Psoas muscle (tissue), 8 donors: Measurements from ENCODE around the gene MUC20. TPM values are rescaled to one million over a fixed set of nuclear protein-coding genes. Genes with fewer than 3 reads are reported as not detected.
A peak's percentile ranks its signal among the peaks of the same experiment; 100 is the strongest.

Source experiments
- ATAC-seq, 4 donors: fragments of 200-7000 bp; cut with Tn5 transposase; one replicate each; pipeline ENCODE4 v1.9.1; 2020; ENCODE audit warnings: moderate library complexity in 3 of 4, mild to moderate bottlenecking in 2 of 4
- DNase-seq, 2 donors: peaks; one replicate each; pipeline ENCODE4 v3.0.0-alpha.2; 2020
- H3K27ac ChIP-seq: fragments of 200-600 bp; one replicate; pipeline ENCODE4 v1.8.0; 2022
- H3K27me3 ChIP-seq, 3 donors: fragments of 200-600 bp in 1 of 3; one replicate each; pipeline versions ENCODE4 v1.6.1 to v1.8.0; 2013 to 2022; ENCODE audit warnings: low read length in 2 of 3, mild to moderate bottlenecking in 2 of 3, moderate library complexity in 1 of 3; ENCODE audit not compliant: insufficient read depth in 3 of 3
- H3K36me3 ChIP-seq, 2 donors: fragments of 200-600 bp in 1 of 2; one replicate each; pipeline versions ENCODE4 v1.6.1 to v1.8.0; 2013 to 2022; ENCODE audit warnings: low read depth in 1 of 2, mild to moderate bottlenecking in 1 of 2, moderate library complexity in 1 of 2; ENCODE audit not compliant: insufficient read depth in 1 of 2
- H3K4me1 ChIP-seq: fragments of 200-600 bp; one replicate; pipeline ENCODE4 v1.8.0; 2022
- H3K4me3 ChIP-seq: fragments of 200-600 bp; one replicate; pipeline ENCODE4 v1.8.0; 2022; ENCODE audit warnings: mild to moderate bottlenecking
- H3K9me3 ChIP-seq: fragments of 200-600 bp; one replicate; pipeline ENCODE4 v1.8.0; 2022
- CTCF ChIP-seq: fragments of 200-600 bp; IDR thresholded peaks from one replicate; pipeline ENCODE4 v1.8.0; 2022; ENCODE audit warnings: antibody characterized with exemption
- WGBS, 3 donors: extraction: QIAGEN DNeasy Blood & Tissue Kit; methylation state at CpG; one replicate each; pipeline versions ENCODE4 v1.1.6 to v1.1.7; 2013; 5-methylcytosine and 5-hydroxymethylcytosine counted together
- intact Hi-C, 2 donors: fragments of 100-400 bp; cut with DNase I; formaldehyde crosslinking; loops; one replicate each; pipeline versions ENCODE4 v1.11.0 to v1.14.2; 2022
- polyA plus RNA-seq, 3 donors: library from polyadenylated mRNA; stranded (reverse); fragments of 200-250 nt; gene quantifications; one replicate each; pipeline ENCODE4 v1.2.3, GENCODE V29; 2013
- total RNA-seq, 4 donors: library from RNA; stranded (reverse); fragmentation: NEBNext Ultra II Directional in 2 of 4; extraction: Animal tissue kit (Norgen Biotek cat#: 25700) in 2 of 4; gene quantifications; one replicate each; pipeline versions ENCODE4 v1.2.1 to v1.2.4, GENCODE V29; 2021 to 2023
- donor health status: healthy with polysubstance abuse.
- donor health status: DM: no; HTN: no; CAD: no; lungs with moderate emphysema.
- donor health status: Bipolar disorder and iron deficiency.
- donor health status: healthy.
- donor health status: DM: yes; HTN: yes; CAD: no.
- donor health status: DM: no; HTN: no; CAD: no.
- donor health status: DM: no; HTN: no; CAD: no.
- donor health status: DM: yes; HTN: yes; CAD: no.

The MUC20 gene
- total and polyA plus RNA-seq, 7 donors, result 1.3 to 3.9 (median 1.5) TPM

- no peak overlapping the region for H3K27ac ChIP-seq
- no peak for ATAC-seq
- H3K4me3 ChIP-seq, result no peak overlapping the region
- H3K36me3 ChIP-seq, result peaks cover 8 to 75% of the 10 kb centered on the region in 2 donors
- intact Hi-C loops, result no loop called here
- no peak for DNase-seq
- peaks cover 15% of the 10 kb centered on the region for H3K4me1 ChIP-seq
- H3K9me3 ChIP-seq, result no peaks in the 10 kb centered on the region
- H3K27me3 ChIP-seq, result no peaks in the 10 kb centered on the region
- WGBS, 3 donors, result 89 to 92% (median 90%) methylated on average over 27 to 31 of the region's 31 CpGs
- no peak for TF ChIP-seq CTCF
These were observed 24.0 kb upstream of the MUC20 start for GRCh38 chr3:195696632-195697278.

- ATAC-seq (peak; percentile 47 to 70 (median 56)), DNase-seq (no peak)
- peaks cover 15% of the 10 kb centered on the region for H3K4me1 ChIP-seq
- WGBS, 3 donors, result 55 to 59% (median 56%) methylated on average over 11 of the region's 11 CpGs
- H3K36me3 ChIP-seq, result peaks cover 8 to 65% of the 10 kb centered on the region in 2 donors
- H3K27me3 ChIP-seq, result no peaks in the 10 kb centered on the region
- H3K4me3 ChIP-seq, result no peak overlapping the region
- intact Hi-C loops, result no loop called here
- TF ChIP-seq CTCF, result no peak
- peak overlapping the region; percentile 38 for H3K27ac ChIP-seq
- no peaks in the 10 kb centered on the region for H3K9me3 ChIP-seq
These were observed 23.0 kb upstream of the MUC20 start for GRCh38 chr3:195697582-195698324.

- Histone ChIP-seq H3K4me1 (peaks cover 15% of the 10 kb centered on the region), H3K27ac (peak overlapping the region; percentile 38), H3K4me3 (no peak overlapping the region), H3K27me3 (no peaks in the 10 kb centered on the region), H3K9me3 (no peaks in the 10 kb centered on the region), H3K36me3 (peaks cover 8 to 60% of the 10 kb centered on the region in 2 donors)
- TF ChIP-seq CTCF, result no peak
- ATAC-seq (peak in 3 of 4 donors; percentile 8 to 16 (median 9)), DNase-seq (no peak)
- WGBS, 3 donors, result 80 to 89% (median 81%) methylated on average over 4 of the region's 4 CpGs
- intact Hi-C loops, result no loop called here
These were observed 22.5 kb upstream of the MUC20 start for GRCh38 chr3:195698325-195698646.

GRCh38 chr3:195698647-195699387 is 22.0 kb upstream of the MUC20 start:
- intact Hi-C loops, result no loop called here
- Histone ChIP-seq H3K27me3 (no peaks in the 10 kb centered on the region), H3K4me1 (peaks cover 15% of the 10 kb centered on the region), H3K4me3 (no peak overlapping the region), H3K27ac (peak overlapping the region; percentile 38), H3K36me3 (peaks cover 4 to 55% of the 10 kb centered on the region in 2 donors), H3K9me3 (no peaks in the 10 kb centered on the region)
- DNase-seq (no peak), ATAC-seq (no peak)
- TF ChIP-seq CTCF, result no peak
- WGBS, 3 donors, result 73 to 76% (median 76%) methylated on average over 5 of the region's 5 CpGs
